ENCODE data around the gene S100A7A. TPM values are rescaled to one million over a fixed set of nuclear protein-coding genes. Genes with fewer than 3 reads are reported as not detected.

The S100A7A gene
- total RNA-seq, 4 donors from 2014 or later: not detected

- Histone ChIP-seq H3K27me3 (no peaks in the 10 kb centered on the region), H3K9me3 (no peaks in the 10 kb centered on the region), H3K4me1 (no peaks in the 10 kb centered on the region), H3K27ac (no peak within 1 kb of the TSS), H3K36me3 (no peaks in the 10 kb centered on the region), H3K4me3 (no peak within 1 kb of the TSS)
- TF ChIP-seq CTCF (IDR thresholded peaks at IDR 0.05) (no peak), POLR2A (IDR thresholded peaks at IDR 0.05) (no peak)
- DNase-seq: peak in 1 of 3 donors; percentile 49
Observed at GRCh38 chr1:153390938-153391710, 25.2 kb upstream of the S100A7A start, which contains the start of gene S100A8. S100A8 (minus strand) TSS chr1:153391073; CDS start chr1:153390535, 538 bp downstream.

GRCh38 chr1:153392258-153392657 is 24.1 kb upstream of the S100A7A start:
- Histone ChIP-seq H3K27me3 (no peaks in the 10 kb centered on the region), H3K9me3 (no peaks in the 10 kb centered on the region)

GRCh38 chr1:153392822-153393221 is 23.5 kb upstream of the S100A7A start:
- Histone ChIP-seq H3K27me3 (no peaks in the 10 kb centered on the region), H3K9me3 (no peaks in the 10 kb centered on the region), H3K4me1 (no peaks in the 10 kb centered on the region), H3K4me3 (no peak overlapping the region), H3K36me3 (no peaks in the 10 kb centered on the region), H3K27ac (no peak overlapping the region)
- DNase-seq: no peak
- TF ChIP-seq POLR2A (IDR thresholded peaks at IDR 0.05) (no peak), CTCF (IDR thresholded peaks at IDR 0.05) (no peak)

More at GRCh38 chr1:153392258-153392657, 24.1 kb upstream of the S100A7A start:
- H3K4me1 ChIP-seq: no peaks in the 10 kb centered on the region
- H3K4me3 ChIP-seq: no peak overlapping the region
- no peak for DNase-seq
- TF ChIP-seq POLR2A (IDR thresholded peaks at IDR 0.05) (no peak), CTCF (IDR thresholded peaks at IDR 0.05) (no peak)
- no peak overlapping the region for H3K27ac ChIP-seq
- no peaks in the 10 kb centered on the region for H3K36me3 ChIP-seq

GRCh38 chr1:153393926-153394325 is 22.4 kb upstream of the S100A7A start:
- TF ChIP-seq CTCF (IDR thresholded peaks at IDR 0.05): no peak
- no peak for TF ChIP-seq POLR2A (IDR thresholded peaks at IDR 0.05)
- Histone ChIP-seq H3K27ac (no peak overlapping the region), H3K27me3 (no peaks in the 10 kb centered on the region), H3K4me1 (no peaks in the 10 kb centered on the region), H3K4me3 (no peak overlapping the region), H3K9me3 (no peaks in the 10 kb centered on the region), H3K36me3 (no peaks in the 10 kb centered on the region)
- DNase-seq: no peak

- Histone ChIP-seq H3K4me1 (no peaks in the 10 kb centered on the region), H3K4me3 (no peak overlapping the region), H3K27me3 (no peaks in the 10 kb centered on the region), H3K36me3 (no peaks in the 10 kb centered on the region), H3K9me3 (no peaks in the 10 kb centered on the region), H3K27ac (no peak overlapping the region)
- no peak for DNase-seq
- no peak for TF ChIP-seq CTCF (IDR thresholded peaks at IDR 0.05)
- no peak for TF ChIP-seq POLR2A (IDR thresholded peaks at IDR 0.05)
Observed at GRCh38 chr1:153394391-153394790, 21.9 kb upstream of the S100A7A start.

All from Peyer's patch (tissue), 4 donors.